HepG2 (cell line): ENCODE measurements around the gene KRTAP10-2. TPM values are rescaled to one million over a fixed set of nuclear protein-coding genes. Genes with fewer than 3 reads are reported as not detected.

Source experiments
- CREB1 ChIP-seq, 2 experiments: fragments of 450-650 bp in 1 of 2; IDR thresholded peaks; 2 replicates each; pipeline ENCODE4 v1.6.1; 2016 to 2017; ENCODE audit warnings: control low read depth in 1 of 2, mild to moderate bottlenecking in 1 of 2, missing compliant biosample characterization in 1 of 2, missing genetic modification characterization in 1 of 2
- DNMT1 ChIP-seq: sonication (generic); formaldehyde crosslinking; IDR thresholded peaks from 2 replicates; pipeline ENCODE4 v1.5.1; 2020; ENCODE audit warnings: mild to moderate bottlenecking, missing genetic modification reagents
- ETS1 ChIP-seq: sonication (generic); formaldehyde crosslinking; IDR thresholded peaks from 2 replicates; pipeline ENCODE4 v1.4.0; 2020; ENCODE audit warnings: missing genetic modification reagents
- HNF1A ChIP-seq, 2 experiments: sonication (generic) in 1 of 2; formaldehyde crosslinking in 1 of 2; IDR thresholded peaks; 2 replicates each; pipeline versions ENCODE4 v1.4.0 to v1.6.1; 2016 to 2020; ENCODE audit warnings: borderline replicate concordance in 1 of 2, low read depth in 1 of 2, mild to moderate bottlenecking in 1 of 2, missing genetic modification reagents in 1 of 2
- IRF1 ChIP-seq: sonication (generic); formaldehyde crosslinking; IDR thresholded peaks from 2 replicates; pipeline ENCODE4 v1.4.0; 2020; ENCODE audit warnings: low read depth, mild to moderate bottlenecking, missing genetic modification reagents
- KLF11 ChIP-seq: IDR thresholded peaks from 2 replicates; pipeline ENCODE4 v1.6.1; 2016; ENCODE audit warnings: missing compliant biosample characterization
- NAIF1 ChIP-seq: sonication (generic); formaldehyde crosslinking; IDR thresholded peaks from 2 replicates; pipeline ENCODE4 v1.5.0; 2020; ENCODE audit warnings: mild to moderate bottlenecking, missing genetic modification reagents, borderline replicate concordance
- POLR2AphosphoS2 ChIP-seq: IDR thresholded peaks from 2 replicates; pipeline ENCODE4 v1.6.1; 2011; ENCODE audit warnings: low read depth, low read length, improper control_type of control experiment
- SALL1 ChIP-seq: sonication (generic); formaldehyde crosslinking; IDR thresholded peaks from 2 replicates; pipeline ENCODE4 v1.8.0; 2022; ENCODE audit warnings: mild to moderate bottlenecking, missing genetic modification reagents
- TBX3 ChIP-seq: fragments of 450-650 bp; IDR thresholded peaks from 2 replicates; pipeline ENCODE4 v1.6.1; 2017; ENCODE audit warnings: antibody characterized with exemption, mild to moderate bottlenecking, inconsistent platforms, borderline replicate concordance
- TFE3 ChIP-seq: IDR thresholded peaks from 2 replicates; pipeline ENCODE4 v1.6.1; 2016
- TSC22D2 ChIP-seq: sonication (generic); formaldehyde crosslinking; IDR thresholded peaks from 2 replicates; pipeline ENCODE4 v1.5.1; 2020; ENCODE audit warnings: missing genetic modification reagents, mild to moderate bottlenecking, borderline replicate concordance
- ZBTB33 ChIP-seq: sonication (generic); formaldehyde crosslinking; IDR thresholded peaks from 2 replicates; pipeline ENCODE4 v1.4.0; 2020; ENCODE audit warnings: missing genetic modification reagents
- ZMAT3 ChIP-seq: sonication (generic); formaldehyde crosslinking; conservative IDR thresholded peaks from 2 replicates; pipeline ENCODE4 v1.7.0; 2021; ENCODE audit warnings: missing genetic modification reagents
- ZNF354B ChIP-seq: sonication (generic); formaldehyde crosslinking; IDR thresholded peaks from 2 replicates; pipeline ENCODE4 v1.8.0; 2022; ENCODE audit warnings: mild to moderate bottlenecking, missing genetic modification reagents
- ZSCAN12 ChIP-seq: sonication (generic); formaldehyde crosslinking; IDR thresholded peaks from 2 replicates; pipeline ENCODE4 v1.9.0; 2021; ENCODE audit warnings: mild to moderate bottlenecking, missing genetic modification reagents
- ZSCAN20 ChIP-seq: sonication (generic); formaldehyde crosslinking; IDR thresholded peaks from 2 replicates; pipeline ENCODE4 v1.4.0; 2020; ENCODE audit warnings: missing genetic modification reagents, mild to moderate bottlenecking, borderline replicate concordance
- polyA plus RNA-seq, 8 experiments: library from polyadenylated mRNA; depleted of rRNA in 3 of 8; stranded (reverse) in 7 of 8; unstranded in 1 of 8; fragments of >200 nt; fragmentation: Illumina TruSeq in 4 of 8; extraction: Trizol in 4 of 8; gene quantifications; 2 replicates each; pipeline versions ENCODE4 v1.2.1 to v1.2.3, GENCODE V29; 2011 to 2016; ENCODE audit warnings: low read depth in 4 of 8, missing spikeins in 1 of 8, mixed read lengths in 1 of 8; ENCODE audit not compliant: insufficient read depth in 1 of 8
- total RNA-seq, 5 experiments: library from RNA; depleted of rRNA; stranded (reverse); fragments of >200 nt; fragmentation: Illumina TruSeq; extraction: Trizol; gene quantifications; 2 replicates each; pipeline ENCODE4 v1.2.3, GENCODE V29; 2016; ENCODE audit warnings: low read depth in 1 of 5

The KRTAP10-2 gene
- total and polyA plus RNA-seq, 2 of the 13 experiments (the other 11 are each of a cell fraction or from before 2014, with no cell fraction given): not detected

- no peak for TF ChIP-seq ETS1 (CRISPR knock-in tag)
- no peak for TF ChIP-seq TBX3
- TF ChIP-seq NAIF1 (CRISPR knock-in tag): no peak
- no peak for TF ChIP-seq DNMT1 (CRISPR knock-in tag)
- no peak; the same call in 1 of the 2 replicates for TF ChIP-seq TSC22D2 (CRISPR knock-in tag)
- 0 out of 2 replicates have a peak, but pooled peaks have one; percentile 55 for TF ChIP-seq ZMAT3 (CRISPR knock-in tag)
- no peak for TF ChIP-seq POLR2AphosphoS2
- TF ChIP-seq ZBTB33: no peak
- TF ChIP-seq ZSCAN20: no peak
- no peak for TF ChIP-seq ZSCAN12 (CRISPR knock-in tag)
- TF ChIP-seq KLF11: no peak
- no peak for TF ChIP-seq HNF1A (IDR thresholded peaks at IDR 0.05; ENCODE audit: low read depth)
- no peak for TF ChIP-seq HNF1A (CRISPR knock-in tag; IDR thresholded peaks at IDR 0.05; ENCODE audit: borderline replicate concordance)
- TF ChIP-seq TFE3: no peak
- TF ChIP-seq CREB1 (IDR thresholded peaks at IDR 0.05): no peak
- no peak for TF ChIP-seq CREB1 (CRISPR knock-in tag; IDR thresholded peaks at IDR 0.05)
- TF ChIP-seq SALL1 (CRISPR knock-in tag): no peak
- no peak for TF ChIP-seq IRF1 (CRISPR knock-in tag)
- TF ChIP-seq ZNF354B: 0 out of 2 replicates have a peak, but pooled peaks have one; percentile 85
Observed at GRCh38 chr21:44506279-44507255, 44.7 kb downstream of the KRTAP10-2 start (continued).
